VCaP (cell line): ENCODE data around the gene MOB2.

Source experiments
- H3K27ac ChIP-seq: fragments of 450-650 bp; 2 replicates; pipeline ENCODE4 v1.5.1; 2017
- TF ChIP-seq, protein P1 (sequence below): fragments of 450-650 bp; conservative IDR thresholded peaks from 2 replicates; pipeline ENCODE4 v1.5.1; 2017; ENCODE audit warnings: mild to moderate bottlenecking, moderate library complexity

MOB2 gene

GRCh38 chr11:1523077-1523476, 36.5 kb upstream of the MOB2 start:
- TF ChIP-seq, protein P1, sequence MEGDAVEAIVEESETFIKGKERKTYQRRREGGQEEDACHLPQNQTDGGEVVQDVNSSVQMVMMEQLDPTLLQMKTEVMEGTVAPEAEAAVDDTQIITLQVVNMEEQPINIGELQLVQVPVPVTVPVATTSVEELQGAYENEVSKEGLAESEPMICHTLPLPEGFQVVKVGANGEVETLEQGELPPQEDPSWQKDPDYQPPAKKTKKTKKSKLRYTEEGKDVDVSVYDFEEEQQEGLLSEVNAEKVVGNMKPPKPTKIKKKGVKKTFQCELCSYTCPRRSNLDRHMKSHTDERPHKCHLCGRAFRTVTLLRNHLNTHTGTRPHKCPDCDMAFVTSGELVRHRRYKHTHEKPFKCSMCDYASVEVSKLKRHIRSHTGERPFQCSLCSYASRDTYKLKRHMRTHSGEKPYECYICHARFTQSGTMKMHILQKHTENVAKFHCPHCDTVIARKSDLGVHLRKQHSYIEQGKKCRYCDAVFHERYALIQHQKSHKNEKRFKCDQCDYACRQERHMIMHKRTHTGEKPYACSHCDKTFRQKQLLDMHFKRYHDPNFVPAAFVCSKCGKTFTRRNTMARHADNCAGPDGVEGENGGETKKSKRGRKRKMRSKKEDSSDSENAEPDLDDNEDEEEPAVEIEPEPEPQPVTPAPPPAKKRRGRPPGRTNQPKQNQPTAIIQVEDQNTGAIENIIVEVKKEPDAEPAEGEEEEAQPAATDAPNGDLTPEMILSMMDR: no peak
- no peak overlapping the region for H3K27ac ChIP-seq

- TF ChIP-seq, protein P1: no peak
- H3K27ac ChIP-seq: no peak overlapping the region
These were observed 35.5 kb upstream of the MOB2 start for GRCh38 chr11:1522081-1522424.

DNA sequence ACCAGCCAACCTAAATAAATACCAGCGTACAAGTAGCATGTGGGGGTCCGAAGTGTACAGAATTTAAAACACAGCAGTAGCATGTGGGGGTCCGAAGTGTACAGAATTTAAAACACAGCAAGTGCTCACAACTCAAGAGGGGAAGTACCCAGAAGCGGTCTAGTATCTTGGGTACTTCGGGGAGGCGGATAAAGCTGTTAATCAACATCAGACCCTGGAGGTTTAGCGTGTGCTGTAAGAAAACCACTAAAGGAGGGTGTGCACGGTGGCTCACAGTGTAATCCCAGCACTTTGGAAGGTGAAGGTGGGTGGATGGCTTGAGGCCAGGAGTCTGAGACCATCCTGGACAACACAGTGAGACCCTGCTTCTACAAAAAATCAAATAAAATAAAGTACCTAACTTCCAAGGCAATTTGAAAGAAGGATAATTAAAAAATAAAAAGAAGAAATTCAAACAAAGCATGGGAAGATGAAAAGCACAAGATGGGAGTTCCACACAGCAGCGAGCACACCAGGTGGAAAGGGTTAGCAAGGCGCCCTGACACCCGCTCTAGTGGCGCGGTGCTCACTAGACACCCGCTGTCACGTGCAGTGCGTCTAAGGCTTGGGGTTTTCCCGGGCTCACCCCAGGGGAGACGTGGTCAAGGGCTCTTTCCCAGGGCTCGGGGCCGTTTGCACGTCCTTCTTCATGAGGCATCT, 35.0 kb upstream of the MOB2 start:
- H3K27ac ChIP-seq: no peak overlapping the region
- TF ChIP-seq, protein P1: no peak

GRCh38 chr11:1520663-1521267, 34.2 kb upstream of the MOB2 start:
- TF ChIP-seq, protein P1: no peak
- H3K27ac ChIP-seq: no peak overlapping the region

- TF ChIP-seq, protein P1: no peak
- no peak overlapping the region for H3K27ac ChIP-seq
These were observed 33.7 kb upstream of the MOB2 start for GRCh38 chr11:1520209-1520662.

DNA sequence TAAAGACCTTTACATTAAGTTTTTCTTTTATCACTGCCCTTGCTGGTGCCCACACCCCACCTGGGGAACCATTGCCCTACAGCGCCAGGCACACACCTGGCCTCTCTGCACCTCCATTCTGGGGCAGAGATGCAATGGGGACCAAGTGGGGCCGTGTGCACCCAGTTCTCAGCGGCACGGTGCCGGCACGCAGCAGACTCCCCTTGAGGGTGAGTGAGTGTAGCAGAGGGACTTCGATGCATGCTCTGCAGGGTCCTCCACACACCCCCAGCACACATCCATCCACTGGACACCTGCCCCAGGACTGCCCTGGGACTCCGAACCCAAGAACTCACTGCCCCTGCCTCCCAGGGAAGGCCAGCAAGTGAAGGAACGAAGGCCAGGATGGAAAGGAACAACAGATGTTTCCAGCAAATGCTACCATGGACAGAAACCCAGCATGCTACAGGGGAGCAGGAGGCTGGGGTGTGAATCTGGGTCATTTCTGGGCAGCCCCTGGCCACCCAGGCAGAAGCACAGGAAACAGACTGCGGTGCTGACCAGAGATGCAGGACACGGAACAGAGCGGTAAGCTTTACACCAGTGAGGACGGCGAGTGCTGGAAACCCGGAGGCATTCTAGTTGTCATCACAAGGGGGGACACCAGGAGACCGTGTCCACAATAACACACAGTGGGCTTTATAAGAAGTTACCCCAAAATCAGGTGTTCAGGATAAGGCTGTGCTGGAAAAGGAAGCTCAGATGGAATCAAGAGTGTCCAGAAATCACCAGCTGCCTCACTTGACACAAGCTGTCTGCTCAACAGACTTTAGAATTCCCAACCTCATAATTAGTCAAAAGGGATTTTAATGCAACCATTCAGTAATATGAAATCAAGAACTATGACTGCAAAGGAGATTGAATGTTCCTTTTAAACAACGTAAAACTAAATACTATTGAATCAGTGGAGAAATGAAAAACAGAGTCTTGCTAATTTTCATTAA, 32.7 kb upstream of the MOB2 start:
- TF ChIP-seq, protein P1: no peak
- H3K27ac ChIP-seq: no peak overlapping the region

DNA sequence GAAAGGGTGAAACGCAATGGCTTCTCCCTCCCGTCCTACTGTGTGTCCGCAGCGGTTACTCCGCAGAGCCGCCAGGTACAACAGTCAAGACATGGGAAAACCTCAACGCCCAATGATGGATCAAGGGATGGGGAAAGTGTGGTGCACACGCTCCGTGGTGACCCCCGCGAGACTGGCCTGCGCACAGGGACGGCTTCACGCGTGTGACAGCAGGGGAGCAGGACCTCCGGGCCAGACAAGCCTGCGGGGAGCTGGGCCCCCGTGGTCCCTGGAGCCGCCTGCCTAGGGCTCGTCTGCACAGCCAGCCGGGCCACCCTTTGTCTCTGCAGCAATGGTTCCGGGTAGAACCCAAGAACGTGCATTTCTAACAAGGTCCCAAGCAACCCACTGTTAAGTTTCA, 31.7 kb upstream of the MOB2 start:
- TF ChIP-seq, protein P1: no peak
- no peak overlapping the region for H3K27ac ChIP-seq
